Stromal cell of bone marrow (primary cell): ENCODE results near the gene TMCC1.
"Not testable (repeated sequence)": the region's sequence is repeated elsewhere in the genome, so short reads cannot be mapped to it uniquely, and the experiment has no call there.

Source experiments
- DNase-seq: peaks from one replicate; pipeline ENCODE4 v3.0.0-alpha.2; 2012; ENCODE audit warnings: low read depth

Gene TMCC1

DNA sequence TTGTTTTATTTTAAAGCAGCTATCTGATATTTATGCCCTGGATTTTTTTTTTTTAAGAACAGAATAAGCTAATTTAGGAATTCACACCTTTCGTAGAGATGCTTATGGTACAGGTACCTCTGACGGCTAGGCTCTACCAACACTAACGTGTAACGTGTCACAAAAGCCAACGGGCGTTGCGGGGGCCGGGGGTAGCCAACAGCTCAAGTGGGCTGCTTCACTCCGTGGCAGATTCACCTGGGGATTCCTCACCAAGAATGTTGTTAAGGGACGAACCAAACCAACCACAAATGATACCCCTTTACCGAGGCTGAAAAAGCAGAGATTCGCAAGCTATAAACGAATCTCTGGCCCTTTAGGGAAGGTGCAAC is 1.0 kb downstream of the TMCC1 start:
- DNase-seq: no peak

GRCh38 chr3:129890891-129891290 is 2.6 kb downstream of the TMCC1 start:
- no peak for DNase-seq

GRCh38 chr3:129890125-129890524 is 3.4 kb downstream of the TMCC1 start:
- no peak for DNase-seq

- DNase-seq: peak; percentile 74
Measured at GRCh38 chr3:129888771-129889170, 4.7 kb downstream of the TMCC1 start.

GRCh38 chr3:129881261-129881660 is 12.2 kb downstream of the TMCC1 start:
- no peak for DNase-seq

GRCh38 chr3:129878355-129878754 is 15.2 kb downstream of the TMCC1 start:
- no peak for DNase-seq

GRCh38 chr3:129874479-129874878 is 19.0 kb downstream of the TMCC1 start:
- DNase-seq: not testable (repeated sequence)

GRCh38 chr3:129868912-129869311 is 24.6 kb downstream of the TMCC1 start:
- DNase-seq: no peak

- DNase-seq: no peak
Measured at GRCh38 chr3:129867506-129868124, 25.9 kb downstream of the TMCC1 start.

- no peak for DNase-seq
Measured at GRCh38 chr3:129865806-129866205, 27.7 kb downstream of the TMCC1 start.

GRCh38 chr3:129864519-129864918 is 29.0 kb downstream of the TMCC1 start:
- DNase-seq: no peak

DNA sequence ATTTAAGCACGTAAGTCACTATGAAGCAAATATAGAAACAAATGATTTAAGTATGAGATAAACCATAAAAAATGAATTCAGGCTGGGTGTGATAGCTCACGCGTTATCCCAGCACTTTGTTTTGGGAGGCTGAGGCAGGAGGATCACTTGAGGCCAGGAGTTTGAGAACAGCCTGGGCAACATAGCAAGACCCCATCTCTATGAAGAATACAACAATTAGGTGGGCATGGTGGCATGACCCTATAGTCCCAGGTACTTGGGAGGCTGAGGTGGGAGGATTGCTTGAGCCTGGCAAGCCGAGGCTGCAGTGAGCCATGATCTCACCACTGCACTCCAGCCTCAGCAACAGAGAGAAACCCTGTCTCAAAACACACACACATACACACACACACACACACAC is 34.2 kb downstream of the TMCC1 start:
- DNase-seq: no peak

- no peak for DNase-seq
Measured at GRCh38 chr3:129857899-129858298, 35.6 kb downstream of the TMCC1 start.

- not testable (repeated sequence) for DNase-seq
Measured at GRCh38 chr3:129856790-129857189, 36.7 kb downstream of the TMCC1 start.

DNA sequence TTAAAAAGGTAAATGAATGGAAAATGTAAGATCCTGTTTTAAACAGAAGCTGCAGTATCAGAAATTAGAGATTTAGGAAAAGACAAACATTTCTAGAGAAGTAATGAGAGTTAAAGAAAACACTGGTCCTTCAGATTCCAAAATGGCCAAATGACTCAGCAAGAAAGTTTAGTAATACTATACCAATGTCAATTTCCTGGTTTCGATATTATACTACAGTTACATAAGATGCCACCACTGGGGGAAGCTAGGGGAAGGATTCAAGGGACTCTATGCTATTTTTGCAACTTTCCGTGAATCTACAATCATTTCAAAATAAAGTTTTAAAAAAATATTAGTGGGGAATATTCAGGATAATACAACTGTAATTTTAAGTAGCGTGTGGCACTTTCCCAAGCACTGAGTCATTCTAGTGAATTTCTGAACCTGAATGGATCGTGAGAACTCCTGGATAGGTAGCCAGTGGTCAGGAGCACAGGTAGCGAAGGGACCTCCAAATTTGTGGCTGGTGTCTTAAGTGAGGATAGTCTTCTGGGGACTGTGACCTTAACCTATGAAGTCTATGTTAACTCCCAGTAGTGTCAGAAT is 37.6 kb downstream of the TMCC1 start:
- DNase-seq: peak; percentile 72

GRCh38 chr3:129855170-129855831 is 38.2 kb downstream of the TMCC1 start:
- DNase-seq: peak; percentile 67

DNA sequence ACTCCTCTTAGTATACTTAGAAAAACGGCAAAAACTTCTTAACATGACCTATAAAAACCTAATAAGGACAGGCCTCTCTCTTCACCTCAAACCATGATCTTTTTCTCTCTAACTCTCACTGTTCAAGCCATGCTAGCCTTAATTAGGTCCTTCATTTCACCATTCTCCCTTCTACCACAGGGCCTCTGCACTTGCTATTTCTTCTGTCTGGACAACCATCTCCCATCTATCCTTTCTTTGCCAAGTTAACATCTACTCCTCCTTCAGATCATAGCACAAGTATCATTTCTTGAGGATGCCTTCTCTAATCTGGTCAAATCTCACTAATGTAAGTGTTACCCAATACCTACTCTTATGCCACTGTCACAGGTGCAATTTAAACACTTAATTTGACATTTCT is 39.1 kb downstream of the TMCC1 start:
- DNase-seq: no peak

GRCh38 chr3:129845956-129846355 is 47.6 kb downstream of the TMCC1 start:
- DNase-seq: no peak

GRCh38 chr3:129840707-129841360 is 52.7 kb downstream of the TMCC1 start:
- DNase-seq: no peak

GRCh38 chr3:129838086-129838485 is 55.4 kb downstream of the TMCC1 start:
- DNase-seq: no peak

DNA sequence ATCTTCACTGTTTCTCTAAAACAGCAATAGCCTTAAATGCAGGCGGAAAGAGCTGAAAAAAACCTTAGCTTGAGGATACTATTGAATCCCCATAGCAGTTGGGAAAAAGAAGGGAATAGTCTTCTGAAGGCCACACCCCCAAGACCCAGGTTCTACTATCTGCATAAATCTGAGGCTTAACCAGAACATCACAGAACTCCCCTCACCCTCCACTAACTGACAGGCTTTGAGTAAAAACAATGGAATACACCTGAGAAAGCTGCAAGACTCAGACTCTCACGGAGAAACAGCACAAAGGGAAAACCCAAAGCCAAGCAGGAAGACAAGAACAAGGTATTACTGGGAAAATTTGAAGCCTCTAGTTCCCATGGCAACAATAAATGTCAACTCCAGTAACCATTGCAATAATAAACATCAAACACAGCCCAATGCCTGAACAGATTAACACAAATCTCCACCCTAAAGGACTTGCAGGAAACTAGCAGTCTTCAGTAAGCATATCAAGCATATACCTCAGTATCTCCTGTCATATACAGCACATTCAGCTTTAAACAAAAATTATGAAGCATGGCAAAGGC is 56.4 kb downstream of the TMCC1 start:
- DNase-seq: no peak

GRCh38 chr3:129836381-129837064 is 57.0 kb downstream of the TMCC1 start:
- no peak for DNase-seq
